K562 (cell line): ENCODE results near the gene ATL3. TPM values are rescaled to one million over a fixed set of nuclear protein-coding genes. Genes with fewer than 3 reads are reported as not detected.

Source experiments
- ARID1B ChIP-seq: fragments of 450-650 bp; IDR thresholded peaks from 2 replicates; pipeline ENCODE4 v1.6.1; 2016; ENCODE audit warnings: antibody characterized with exemption, mild to moderate bottlenecking, inconsistent platforms
- BRD4 ChIP-seq: fragments of 200-600 bp; sonication (generic); IDR thresholded peaks from 2 replicates; pipeline ENCODE4 v1.6.1; 2017; ENCODE audit warnings: inconsistent platforms
- CEBPB ChIP-seq: fragments of 450-650 bp; IDR thresholded peaks from 2 replicates; pipeline ENCODE4 v1.6.1; 2016; ENCODE audit warnings: missing genetic modification characterization, missing compliant biosample characterization
- CHD2 ChIP-seq: IDR thresholded peaks from 2 replicates; pipeline ENCODE4 v1.6.1; 2011; ENCODE audit warnings: low read depth, low read length
- ESRRB ChIP-seq: fragments of 250-450 bp; sonication (Bioruptor Pico); IDR thresholded peaks from 2 replicates; pipeline ENCODE4 v1.5.0; 2020; ENCODE audit warnings: mild to moderate bottlenecking, moderate library complexity, borderline replicate concordance
- HNRNPH1 ChIP-seq: fragments of 200-400 bp; formaldehyde crosslinking; optimal IDR thresholded peaks from 2 replicates; pipeline ENCODE3; 2017; ENCODE audit warnings: low read depth, mild to moderate bottlenecking, low read length, moderate library complexity
- IRF2 ChIP-seq: sonication (generic); formaldehyde crosslinking; IDR thresholded peaks from 2 replicates; pipeline ENCODE4 v1.8.1; 2022; ENCODE audit warnings: mild to moderate bottlenecking, missing genetic modification reagents
- MTA2 ChIP-seq: fragments of 450-650 bp; IDR thresholded peaks from 2 replicates; pipeline ENCODE4 v1.6.1; 2016; ENCODE audit warnings: low read depth
- MYBL2 ChIP-seq, 2 experiments: fragments of 450-650 bp in 1 of 2; sonication (generic) in 1 of 2; formaldehyde crosslinking in 1 of 2; IDR thresholded peaks; 2 replicates each; pipeline versions ENCODE4 v1.6.1 to v1.8.1; 2017 to 2022; ENCODE audit warnings: borderline replicate concordance in 1 of 2, inconsistent platforms in 1 of 2, low read depth in 1 of 2, mild to moderate bottlenecking in 1 of 2, missing genetic modification reagents in 1 of 2, moderate library complexity in 1 of 2
- NFE2L1 ChIP-seq: fragments of 450-650 bp; IDR thresholded peaks from 2 replicates; pipeline ENCODE4 v1.6.1; 2016; ENCODE audit warnings: missing genetic modification characterization, low read depth, mild to moderate bottlenecking, missing compliant biosample characterization, moderate library complexity, borderline replicate concordance
- NR4A1 ChIP-seq, 2 experiments: fragments of 250-450 bp in 1 of 2; fragments of 450-650 bp in 1 of 2; sonication (Bioruptor Pico) in 1 of 2; IDR thresholded peaks; 2 replicates each; pipeline versions ENCODE4 v1.4.0 to v1.6.1; 2016 to 2020; ENCODE audit warnings: mild to moderate bottlenecking in 2 of 2, missing compliant biosample characterization in 1 of 2, missing genetic modification characterization in 1 of 2, moderate library complexity in 1 of 2
- RCOR1 ChIP-seq, 2 experiments: IDR thresholded peaks; 2 replicates each; pipeline ENCODE4 v1.6.1; 2012; ENCODE audit warnings: low read depth in 2 of 2, low read length in 2 of 2, borderline replicate concordance in 1 of 2, improper control_type of control experiment in 1 of 2
- SNIP1 ChIP-seq: fragments of 450-650 bp; IDR thresholded peaks from 2 replicates; pipeline ENCODE4 v1.7.1; 2017; ENCODE audit warnings: low read depth, mild to moderate bottlenecking
- U2AF2 ChIP-seq: fragments of 200-400 bp; formaldehyde crosslinking; optimal IDR thresholded peaks from 2 replicates; pipeline ENCODE3; 2017; ENCODE audit warnings: low read depth, mild to moderate bottlenecking, low read length
- XRCC4 ChIP-seq: IDR thresholded peaks from one replicate; pipeline ENCODE4 v1.6.1; 2011; ENCODE audit not compliant: insufficient read depth, insufficient read length; ENCODE audit errors: extremely low read depth
- ZNF146 ChIP-seq: IDR thresholded peaks from one replicate; pipeline ENCODE4 v1.6.1; 2018; ENCODE audit warnings: missing compliant biosample characterization; ENCODE audit not compliant: unreplicated experiment
- ZNF175 ChIP-seq: fragments of 200-800 bp; sonication (Bioruptor generic); IDR thresholded peaks from 2 replicates; pipeline ENCODE4 v1.6.1; 2016; ENCODE audit warnings: low read depth, mild to moderate bottlenecking, missing genetic modification characterization, missing compliant biosample characterization
- ZNF184 ChIP-seq: sonication (generic); formaldehyde crosslinking; IDR thresholded peaks from 2 replicates; pipeline ENCODE4 v1.5.0; 2020; ENCODE audit warnings: missing genetic modification reagents
- ZNF282 ChIP-seq: sonication (generic); formaldehyde crosslinking; IDR thresholded peaks from 2 replicates; pipeline ENCODE4 v1.8.1; 2023; ENCODE audit warnings: missing genetic modification reagents
- polyA plus RNA-seq, 8 experiments: library from polyadenylated mRNA; depleted of rRNA in 4 of 8; stranded (reverse) in 5 of 8; unstranded in 3 of 8; fragments of >200 nt; fragmentation: Nextera tagmentation in 2 of 8; fragmentation: Illumina TruSeq in 1 of 8; extraction: Ambion mirVana in 2 of 8; extraction: Trizol in 1 of 8; gene quantifications; 2 replicates each; pipeline versions ENCODE4 v1.2.1 to v1.2.3, GENCODE V29; 2011 to 2014; ENCODE audit warnings: inconsistent platforms in 1 of 8, missing spikeins in 1 of 8
- total RNA-seq, 7 experiments: library from RNA; depleted of rRNA in 6 of 7; stranded (reverse); fragments of >200 nt in 6 of 7; fragmentation: Illumina TruSeq in 2 of 7; extraction: Trizol in 2 of 7; gene quantifications; 2 replicates each; pipeline versions ENCODE4 v1.2.1 to v1.2.3, GENCODE V29; 2011 to 2021; ENCODE audit warnings: low replicate concordance in 1 of 7
- TF ChIP-seq, protein P1 (sequence below): fragments of 450-650 bp; formaldehyde crosslinking; IDR thresholded peaks from 2 replicates; pipeline ENCODE4 v1.4.0; 2020; ENCODE audit warnings: mild to moderate bottlenecking, moderate library complexity
- TF ChIP-seq, protein P2 (sequence below): fragments of 450-650 bp; formaldehyde crosslinking; IDR thresholded peaks from 2 replicates; pipeline ENCODE4 v1.4.0; 2022; ENCODE audit warnings: missing genetic modification characterization
- TF ChIP-seq, protein P3 (sequence below): fragments of 250-450 bp; sonication (Bioruptor Pico); IDR thresholded peaks from 2 replicates; pipeline ENCODE4 v1.8.0; 2021; ENCODE audit warnings: borderline replicate concordance, mild to moderate bottlenecking, moderate library complexity; ENCODE audit not compliant: poor library complexity, severe bottlenecking
- TF ChIP-seq, protein P4 (sequence below): fragments of 450-650 bp; IDR thresholded peaks from 2 replicates; pipeline ENCODE4 v1.6.1; 2016; ENCODE audit warnings: low read depth, mild to moderate bottlenecking, moderate library complexity

The ATL3 gene
- total and polyA plus RNA-seq, 9 of the 15 experiments (the other 6 are each of a cell fraction or from before 2014, with no cell fraction given) = 18.2 to 39.8 (median 23.9) TPM

DNA sequence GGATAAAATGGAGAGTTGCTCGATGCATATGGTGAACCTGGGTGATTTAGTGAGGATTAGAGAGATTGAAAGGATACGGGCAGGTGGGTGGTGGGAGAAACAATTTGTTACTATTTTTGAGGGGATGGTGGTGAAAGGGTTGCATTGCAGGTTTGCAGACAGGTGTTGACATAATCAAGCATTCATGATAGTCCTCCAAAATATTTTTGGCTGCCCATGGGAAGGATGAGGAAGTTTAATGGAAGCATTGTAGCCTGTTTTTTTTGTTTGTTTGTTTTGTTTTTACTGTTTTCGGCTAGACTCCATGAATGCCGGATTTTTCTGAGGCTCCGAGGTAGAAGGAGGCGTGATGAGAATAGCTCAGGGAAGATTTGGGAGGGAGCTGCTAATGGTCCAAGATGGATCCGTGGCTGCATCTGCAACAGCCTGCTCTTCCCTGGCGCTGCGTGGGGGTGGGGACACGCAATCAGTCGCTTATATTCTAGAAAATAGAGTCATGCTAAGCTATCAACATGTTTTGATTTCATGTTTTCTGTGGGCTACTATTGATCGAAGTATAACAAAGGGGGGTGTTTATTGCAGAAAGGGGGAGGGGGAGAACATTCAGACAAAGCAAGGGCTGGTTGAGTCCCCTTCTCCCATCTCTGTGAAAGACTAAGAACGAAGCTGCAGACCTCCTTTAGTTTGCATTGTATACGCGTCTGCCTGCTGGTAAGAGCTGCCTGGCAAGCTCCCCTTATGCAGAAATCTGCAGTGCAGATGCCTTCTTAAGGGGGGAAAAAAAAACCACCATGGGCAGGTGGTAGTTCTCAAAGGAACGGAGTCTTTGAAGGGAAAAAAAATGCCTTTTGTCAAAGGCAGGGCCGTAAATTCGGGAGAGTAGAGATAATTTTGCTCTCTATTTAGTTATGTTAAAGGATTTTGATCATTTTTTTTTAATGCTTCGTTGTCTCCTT, 11.2 kb upstream of the ATL3 start (continued):
- no peak for TF ChIP-seq IRF2 (CRISPR knock-in tag)
- TF ChIP-seq, protein P1, sequence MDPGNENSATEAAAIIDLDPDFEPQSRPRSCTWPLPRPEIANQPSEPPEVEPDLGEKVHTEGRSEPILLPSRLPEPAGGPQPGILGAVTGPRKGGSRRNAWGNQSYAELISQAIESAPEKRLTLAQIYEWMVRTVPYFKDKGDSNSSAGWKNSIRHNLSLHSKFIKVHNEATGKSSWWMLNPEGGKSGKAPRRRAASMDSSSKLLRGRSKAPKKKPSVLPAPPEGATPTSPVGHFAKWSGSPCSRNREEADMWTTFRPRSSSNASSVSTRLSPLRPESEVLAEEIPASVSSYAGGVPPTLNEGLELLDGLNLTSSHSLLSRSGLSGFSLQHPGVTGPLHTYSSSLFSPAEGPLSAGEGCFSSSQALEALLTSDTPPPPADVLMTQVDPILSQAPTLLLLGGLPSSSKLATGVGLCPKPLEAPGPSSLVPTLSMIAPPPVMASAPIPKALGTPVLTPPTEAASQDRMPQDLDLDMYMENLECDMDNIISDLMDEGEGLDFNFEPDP = no peak
- TF ChIP-seq, protein P2, sequence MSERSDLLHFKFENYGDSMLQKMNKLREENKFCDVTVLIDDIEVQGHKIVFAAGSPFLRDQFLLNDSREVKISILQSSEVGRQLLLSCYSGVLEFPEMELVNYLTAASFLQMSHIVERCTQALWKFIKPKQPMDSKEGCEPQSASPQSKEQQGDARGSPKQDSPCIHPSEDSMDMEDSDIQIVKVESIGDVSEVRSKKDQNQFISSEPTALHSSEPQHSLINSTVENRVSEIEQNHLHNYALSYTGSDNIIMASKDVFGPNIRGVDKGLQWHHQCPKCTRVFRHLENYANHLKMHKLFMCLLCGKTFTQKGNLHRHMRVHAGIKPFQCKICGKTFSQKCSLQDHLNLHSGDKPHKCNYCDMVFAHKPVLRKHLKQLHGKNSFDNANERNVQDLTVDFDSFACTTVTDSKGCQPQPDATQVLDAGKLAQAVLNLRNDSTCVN = 0 out of 2 replicates have a peak, but pooled peaks have one; percentile 3
- TF ChIP-seq NR4A1 (CRISPR knock-in tag; IDR thresholded peaks at IDR 0.05) = no peak
- TF ChIP-seq NR4A1 (tag; IDR thresholded peaks at IDR 0.05) = no peak
- 0 out of 4 replicates have a peak, but pooled peaks of 1 of the 2 experiments have one; percentile 9 for TF ChIP-seq RCOR1 (IDR thresholded peaks at IDR 0.05; ENCODE audit: borderline replicate concordance in 1 of 2, low read depth in 2 of 2, low read length in 2 of 2)
- TF ChIP-seq CEBPB (tag) = 0 out of 2 replicates have a peak, but pooled peaks have one; percentile 50
- no peak for TF ChIP-seq U2AF2
- TF ChIP-seq ZNF146 (CRISPR knock-in tag) = no peak
- no peak for TF ChIP-seq CHD2
- TF ChIP-seq BRD4 = 0 out of 2 replicates have a peak, but pooled peaks have one; percentile 42
- TF ChIP-seq MTA2 = no peak
- TF ChIP-seq, protein P3, sequence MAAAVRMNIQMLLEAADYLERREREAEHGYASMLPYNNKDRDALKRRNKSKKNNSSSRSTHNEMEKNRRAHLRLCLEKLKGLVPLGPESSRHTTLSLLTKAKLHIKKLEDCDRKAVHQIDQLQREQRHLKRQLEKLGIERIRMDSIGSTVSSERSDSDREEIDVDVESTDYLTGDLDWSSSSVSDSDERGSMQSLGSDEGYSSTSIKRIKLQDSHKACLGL = no peak
- TF ChIP-seq HNRNPH1 = no peak
- no peak for TF ChIP-seq ZNF184 (CRISPR knock-in tag)
- TF ChIP-seq ESRRB (CRISPR knock-in tag) = no peak
- TF ChIP-seq, protein P4, sequence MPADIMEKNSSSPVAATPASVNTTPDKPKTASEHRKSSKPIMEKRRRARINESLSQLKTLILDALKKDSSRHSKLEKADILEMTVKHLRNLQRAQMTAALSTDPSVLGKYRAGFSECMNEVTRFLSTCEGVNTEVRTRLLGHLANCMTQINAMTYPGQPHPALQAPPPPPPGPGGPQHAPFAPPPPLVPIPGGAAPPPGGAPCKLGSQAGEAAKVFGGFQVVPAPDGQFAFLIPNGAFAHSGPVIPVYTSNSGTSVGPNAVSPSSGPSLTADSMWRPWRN = 0 out of 2 replicates have a peak, but pooled peaks have one; percentile 21
- no peak for TF ChIP-seq ZNF175
- 0 out of 2 replicates have a peak, but pooled peaks have one; percentile 2 for TF ChIP-seq ARID1B
- TF ChIP-seq SNIP1 = 0 out of 2 replicates have a peak, but pooled peaks have one; percentile 23
- TF ChIP-seq MYBL2 (IDR thresholded peaks at IDR 0.05; ENCODE audit: low read depth) = no peak
- TF ChIP-seq MYBL2 (CRISPR knock-in tag; IDR thresholded peaks at IDR 0.05; ENCODE audit: borderline replicate concordance) = no peak
- TF ChIP-seq XRCC4 = no peak
- TF ChIP-seq ZNF282 (CRISPR knock-in tag) = no peak
- TF ChIP-seq NFE2L1 (tag) = no peak
